GM12872 (cell line): Measurements from ENCODE around the gene GRK5.
A peak's percentile ranks its signal among the peaks of the same experiment; 100 is the strongest.

Experiments used
- CTCF ChIP-seq: IDR thresholded peaks from 3 replicates; pipeline ENCODE4 v1.5.1; 2011; ENCODE audit warnings: low read depth, mild to moderate bottlenecking, low read length, moderate library complexity; ENCODE audit not compliant: insufficient read depth

Gene GRK5

GRCh38 chr10:119415536-119416503 is 208.4 kb downstream of the GRK5 start:
- TF ChIP-seq CTCF: no peak

- TF ChIP-seq CTCF: peak; percentile 90
These were observed 209.5 kb downstream of the GRK5 start for GRCh38 chr10:119416855-119417254.

GRCh38 chr10:119417852-119418251 is 210.5 kb downstream of the GRK5 start:
- TF ChIP-seq CTCF: no peak

- no peak for TF ChIP-seq CTCF
These were observed 211.0 kb downstream of the GRK5 start for GRCh38 chr10:119418362-119418761.

GRCh38 chr10:119419931-119420330 is 212.6 kb downstream of the GRK5 start:
- no peak for TF ChIP-seq CTCF

- TF ChIP-seq CTCF: no peak
These were observed 213.8 kb downstream of the GRK5 start for GRCh38 chr10:119420950-119421875.
